OCI-LY3 (cell line): ENCODE results near the gene CEP57L1.

ENCODE experiments used
- EZH2phosphoT487 ChIP-seq: fragments of 200-600 bp; shearing (Covaris generic); IDR thresholded peaks from 2 replicates; pipeline ENCODE4 v1.6.1; 2018; ENCODE audit warnings: antibody characterized with exemption, mixed run types, low read depth
- TF ChIP-seq, protein P1 (sequence below): fragments of 200-600, 300-600 bp; sonication (generic); IDR thresholded peaks from 2 replicates; pipeline ENCODE4 v1.5.1; 2014; ENCODE audit warnings: antibody characterized with exemption, low read length, low read depth

DNA sequence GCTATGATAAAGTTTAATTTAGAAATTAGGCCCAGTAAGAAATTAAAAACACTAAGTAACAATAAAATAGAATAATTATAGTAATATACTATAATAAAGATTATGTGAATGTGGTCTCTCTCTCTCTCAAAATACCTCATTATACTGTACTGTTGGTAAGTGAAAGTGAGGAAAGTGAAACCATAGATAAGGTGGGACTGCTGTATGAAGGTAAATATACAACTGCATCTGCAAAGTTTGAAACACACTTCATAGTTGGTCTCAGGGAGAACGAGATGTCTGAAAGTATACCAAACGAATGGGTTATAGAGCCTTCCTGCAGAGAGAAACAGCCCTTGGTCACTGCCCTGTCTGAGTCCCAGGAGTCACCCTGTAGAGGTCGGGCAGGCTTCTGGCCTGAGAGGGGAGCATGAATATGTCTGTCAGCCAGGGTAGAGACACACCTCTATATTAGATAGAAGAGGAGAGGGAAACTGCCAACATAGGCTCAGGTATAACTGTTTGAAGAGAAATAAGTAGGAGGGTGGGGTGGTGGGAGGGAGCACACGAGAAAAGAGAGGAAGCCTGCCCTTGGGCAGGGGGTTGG, 32.4 kb upstream of the CEP57L1 start:
- TF ChIP-seq, protein P1, sequence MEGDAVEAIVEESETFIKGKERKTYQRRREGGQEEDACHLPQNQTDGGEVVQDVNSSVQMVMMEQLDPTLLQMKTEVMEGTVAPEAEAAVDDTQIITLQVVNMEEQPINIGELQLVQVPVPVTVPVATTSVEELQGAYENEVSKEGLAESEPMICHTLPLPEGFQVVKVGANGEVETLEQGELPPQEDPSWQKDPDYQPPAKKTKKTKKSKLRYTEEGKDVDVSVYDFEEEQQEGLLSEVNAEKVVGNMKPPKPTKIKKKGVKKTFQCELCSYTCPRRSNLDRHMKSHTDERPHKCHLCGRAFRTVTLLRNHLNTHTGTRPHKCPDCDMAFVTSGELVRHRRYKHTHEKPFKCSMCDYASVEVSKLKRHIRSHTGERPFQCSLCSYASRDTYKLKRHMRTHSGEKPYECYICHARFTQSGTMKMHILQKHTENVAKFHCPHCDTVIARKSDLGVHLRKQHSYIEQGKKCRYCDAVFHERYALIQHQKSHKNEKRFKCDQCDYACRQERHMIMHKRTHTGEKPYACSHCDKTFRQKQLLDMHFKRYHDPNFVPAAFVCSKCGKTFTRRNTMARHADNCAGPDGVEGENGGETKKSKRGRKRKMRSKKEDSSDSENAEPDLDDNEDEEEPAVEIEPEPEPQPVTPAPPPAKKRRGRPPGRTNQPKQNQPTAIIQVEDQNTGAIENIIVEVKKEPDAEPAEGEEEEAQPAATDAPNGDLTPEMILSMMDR, result no peak
- no peak for TF ChIP-seq EZH2phosphoT487
